ENCODE data around the gene CDK16.

Gene CDK16

DNA sequence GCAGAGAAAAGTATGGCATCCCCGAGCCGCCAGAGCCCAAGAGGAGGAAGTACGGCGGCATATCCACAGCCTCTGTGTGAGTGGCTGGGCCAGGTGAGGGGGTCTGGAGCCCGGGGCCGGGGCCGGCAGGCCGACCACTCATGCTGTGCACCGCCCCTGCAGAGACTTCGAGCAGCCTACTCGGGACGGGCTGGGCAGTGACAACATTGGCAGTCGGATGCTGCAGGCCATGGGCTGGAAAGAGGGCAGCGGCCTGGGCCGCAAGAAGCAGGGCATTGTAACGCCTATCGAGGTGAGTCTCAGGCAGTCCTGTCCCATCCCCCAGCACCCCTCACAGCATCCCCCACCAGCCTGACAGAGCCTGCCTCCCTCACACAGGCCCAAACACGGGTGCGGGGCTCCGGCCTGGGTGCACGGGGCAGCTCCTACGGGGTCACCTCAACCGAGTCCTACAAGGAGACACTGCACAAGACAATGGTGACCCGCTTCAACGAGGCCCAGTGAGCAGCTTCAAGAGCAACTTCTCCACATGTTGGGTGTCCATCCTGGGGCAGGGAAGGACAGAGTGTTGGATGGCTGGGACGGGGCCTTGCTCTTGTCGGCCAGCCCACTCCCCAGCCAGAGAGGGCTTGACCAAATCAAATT is 32.3 kb upstream of the CDK16 start:
- DNase-seq, result no peak

DNA sequence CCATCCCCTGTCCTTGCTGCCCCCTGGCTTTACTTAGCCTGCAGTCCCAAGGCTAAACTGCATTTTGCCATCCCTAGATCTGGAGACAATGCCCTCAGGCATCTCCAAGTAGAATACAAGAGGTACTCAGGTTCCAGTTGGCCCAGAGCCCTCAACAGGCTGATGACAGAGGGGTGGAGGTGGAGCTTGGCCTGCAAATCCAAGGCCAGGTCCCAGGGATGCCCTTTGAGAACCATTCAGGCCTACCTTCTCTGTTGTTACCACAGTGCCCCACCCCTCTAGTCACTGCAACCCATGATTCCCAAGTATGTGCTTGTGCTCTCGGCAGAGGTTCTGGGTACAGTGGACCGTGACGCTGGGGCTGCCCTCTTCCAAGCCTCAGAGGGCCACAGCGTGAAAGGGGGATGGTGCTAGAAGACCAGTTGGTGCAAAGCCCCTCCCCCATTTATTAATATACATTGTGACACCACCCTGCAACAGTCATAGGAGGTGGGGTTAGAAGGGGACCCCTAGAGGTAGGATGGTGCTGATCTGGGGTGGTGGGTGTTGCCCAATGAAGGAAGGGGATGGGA is 31.3 kb upstream of the CDK16 start:
- no peak for DNase-seq

DNA sequence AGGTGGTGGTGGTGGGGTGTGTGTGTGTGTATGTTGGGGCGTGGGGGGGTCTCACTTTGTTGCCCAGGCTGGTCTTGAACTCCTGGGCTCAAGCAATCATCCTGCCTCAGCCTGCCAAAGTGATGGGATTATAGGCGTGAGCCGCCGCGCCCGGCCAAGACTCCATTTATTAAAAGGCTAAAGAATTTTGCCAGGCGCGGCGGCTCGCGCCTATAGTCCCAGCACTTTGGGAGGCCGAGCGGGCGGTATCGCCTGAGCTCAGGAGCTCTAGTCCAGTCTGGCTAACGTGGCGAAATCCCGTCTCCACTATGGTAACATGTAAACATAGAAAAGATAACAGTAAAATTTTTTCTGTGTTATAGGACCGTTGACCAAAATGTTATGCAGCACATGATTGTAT is 28.6 kb upstream of the CDK16 start:
- DNase-seq, result no peak

DNA sequence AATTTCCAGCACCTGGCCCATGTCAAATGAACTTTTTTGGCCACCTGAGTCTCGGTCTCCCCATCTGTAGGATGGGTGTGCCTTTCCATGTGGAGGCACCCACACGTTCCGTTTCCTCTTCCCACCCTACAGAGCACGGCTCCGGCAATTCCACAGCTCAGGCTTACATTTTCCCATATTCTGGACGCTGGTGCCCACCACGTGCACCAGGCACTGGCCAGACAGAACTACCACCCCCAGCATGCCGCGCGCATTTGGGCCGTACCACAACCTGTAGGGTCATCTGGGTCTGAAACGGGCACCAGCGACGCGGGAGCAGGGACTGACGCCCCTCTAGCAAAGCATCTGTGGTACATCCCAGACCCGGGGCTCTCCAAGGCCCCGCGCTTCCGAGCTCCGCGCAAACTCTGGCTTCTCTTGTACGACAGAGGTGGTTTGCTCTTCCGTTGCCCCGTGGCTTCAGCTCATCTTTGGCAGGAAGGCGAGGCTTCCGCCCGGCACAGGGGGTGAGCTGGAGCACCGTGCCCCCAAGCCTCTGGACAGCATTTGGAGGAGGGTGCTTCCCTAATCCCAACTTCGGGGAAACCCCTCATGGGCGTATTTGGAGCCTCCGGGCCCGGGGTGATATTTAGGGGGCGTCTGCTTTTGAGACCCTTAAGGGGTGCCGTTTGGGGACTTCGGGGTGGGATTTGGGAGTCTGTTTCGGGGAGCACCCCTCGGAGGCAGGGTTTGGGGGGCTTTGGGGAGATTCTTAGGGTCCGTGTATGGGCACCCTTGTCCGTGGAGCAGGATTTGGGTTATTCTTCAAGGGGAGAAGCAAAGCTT is 27.8 kb upstream of the CDK16 start:
- DNase-seq, result peak; percentile 89

DNA sequence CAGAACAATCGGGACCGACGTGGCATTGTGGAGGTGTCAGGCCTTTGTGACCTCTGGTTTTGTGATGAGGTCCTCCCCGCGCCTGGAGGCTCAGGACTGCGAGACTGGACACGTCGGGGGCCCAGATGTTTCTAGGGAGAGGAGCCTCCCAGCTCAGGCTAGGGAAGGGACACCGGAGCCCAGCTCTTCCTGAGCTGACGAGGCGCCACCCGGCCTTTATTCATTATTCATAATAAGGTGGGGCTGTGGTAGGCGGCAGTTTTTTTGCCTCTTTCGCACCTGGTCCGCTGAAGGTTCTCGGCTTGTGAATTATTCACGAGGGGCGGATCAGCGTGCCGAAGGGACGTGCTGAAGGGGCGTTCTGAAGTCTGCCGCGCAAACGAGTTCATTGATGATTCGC is 27.1 kb upstream of the CDK16 start:
- peak; percentile 60 for DNase-seq

DNA sequence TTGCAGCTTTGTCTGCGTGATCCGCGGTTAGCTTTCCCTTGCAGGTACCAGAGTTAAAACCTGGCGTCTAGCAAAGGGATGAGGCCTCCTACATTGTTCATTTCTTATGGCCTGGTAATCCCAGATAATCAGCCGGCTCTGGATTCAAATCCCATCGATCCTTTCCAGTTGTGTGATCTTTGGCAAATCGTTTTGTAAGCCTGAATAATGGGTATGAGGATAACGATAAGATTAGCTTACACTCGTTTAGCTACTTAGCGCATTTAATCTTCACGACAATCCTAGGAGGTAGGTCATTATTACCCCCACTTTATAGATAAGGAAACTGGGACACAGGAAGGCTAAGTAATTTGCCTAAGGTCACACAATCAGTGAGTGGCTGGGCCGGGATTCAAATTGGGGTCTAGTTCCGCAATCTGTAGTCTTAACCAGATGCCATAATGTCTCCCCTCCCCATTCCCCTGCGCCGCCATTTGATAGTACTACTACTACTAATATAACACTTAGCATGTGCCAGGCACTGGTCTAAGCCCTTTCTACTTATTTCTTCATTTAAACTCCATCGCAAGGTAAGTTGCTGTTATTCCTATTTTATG is 26.6 kb upstream of the CDK16 start:
- no peak for DNase-seq

DNA sequence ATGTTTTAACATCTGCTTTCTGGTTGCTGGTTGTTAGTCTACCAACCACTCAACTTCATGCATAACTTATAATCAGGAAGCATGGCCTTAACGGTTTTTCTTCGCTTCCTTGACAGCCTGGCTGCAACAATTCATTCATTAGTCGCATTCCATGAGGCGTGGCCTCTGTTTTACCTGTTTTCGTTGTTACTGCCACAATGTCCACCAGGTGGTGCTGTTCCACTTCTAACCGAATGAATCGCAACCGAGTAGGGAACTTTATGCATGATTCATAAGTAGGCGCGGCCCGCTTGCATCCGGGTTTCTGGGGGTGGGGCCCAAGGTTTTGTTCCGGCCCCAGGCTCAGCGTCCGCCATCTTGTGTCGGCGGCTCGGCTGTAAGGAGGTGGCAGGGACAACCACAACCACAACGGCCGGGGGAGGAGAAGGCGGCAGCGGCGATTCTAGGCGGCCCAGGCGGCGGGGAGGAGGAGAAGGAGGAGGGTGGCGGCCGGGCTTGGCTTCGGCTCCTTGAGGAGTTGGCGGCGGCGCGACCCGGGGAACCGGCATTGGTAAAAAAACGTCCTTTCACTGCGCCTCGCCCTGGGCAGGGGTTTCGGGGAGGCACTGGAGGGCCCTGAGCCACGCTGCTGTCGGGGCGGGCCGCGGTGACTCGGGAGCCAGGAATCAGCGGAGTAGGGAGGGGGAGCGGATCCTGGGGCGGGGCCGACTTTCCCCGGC is 24.8 kb upstream of the CDK16 start, which contains the start of gene UBA1:
TSS of gene UBA1 (plus strand) at position 355 of the 719 bp plus-strand sequence. CDS start 4,974 bp downstream, outside the sequence.
- peak; percentile 96 for DNase-seq

DNA sequence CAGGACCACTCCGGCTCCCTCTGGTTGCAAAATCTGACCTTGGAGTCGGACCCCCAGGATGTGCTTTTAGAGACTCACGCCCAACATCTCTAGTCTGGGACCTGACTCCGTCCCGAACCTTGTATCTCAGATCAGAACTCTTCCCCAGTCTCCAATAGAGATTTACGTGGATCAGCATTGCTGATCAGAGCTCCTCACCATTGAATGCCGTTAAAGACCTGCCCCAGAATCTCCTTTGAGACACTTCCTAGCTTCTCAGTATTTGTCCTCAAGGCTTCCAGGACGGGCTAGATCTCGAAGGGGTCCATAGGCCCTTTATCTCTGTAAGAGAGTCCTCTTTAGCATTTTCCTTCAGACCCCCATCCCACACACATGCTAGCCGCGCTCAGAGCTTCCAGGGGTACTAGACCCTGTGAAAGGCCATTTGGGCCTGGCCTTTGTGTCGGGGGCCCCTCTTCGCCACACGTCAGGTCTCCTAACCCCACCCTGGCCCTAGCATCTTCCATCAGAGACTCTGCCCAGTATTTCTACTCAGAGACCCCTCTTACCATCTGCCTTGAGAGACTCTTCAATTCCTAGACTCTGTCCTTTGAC is 24.2 kb upstream of the CDK16 start:
- DNase-seq, result no peak

DNA sequence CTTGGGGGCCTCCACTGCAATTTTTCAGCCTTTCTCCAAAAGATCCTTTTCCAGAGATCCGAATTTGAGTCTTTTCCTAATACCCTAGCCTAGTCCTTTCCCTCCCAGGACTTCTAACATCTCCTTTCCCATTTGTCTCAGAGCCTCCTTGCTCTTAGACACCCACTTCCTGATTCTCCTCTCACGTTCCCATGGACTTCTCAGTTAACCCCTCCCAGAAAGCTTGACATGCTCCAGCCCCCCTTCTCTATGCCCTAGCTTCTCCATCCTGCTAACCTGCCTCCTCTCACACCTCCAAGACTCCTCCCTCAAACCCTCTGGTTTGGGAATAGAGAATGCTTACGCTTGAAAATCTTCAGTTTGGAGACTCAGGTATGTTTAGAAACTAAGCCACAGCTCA is 22.4 kb upstream of the CDK16 start:
- DNase-seq, result no peak

DNA sequence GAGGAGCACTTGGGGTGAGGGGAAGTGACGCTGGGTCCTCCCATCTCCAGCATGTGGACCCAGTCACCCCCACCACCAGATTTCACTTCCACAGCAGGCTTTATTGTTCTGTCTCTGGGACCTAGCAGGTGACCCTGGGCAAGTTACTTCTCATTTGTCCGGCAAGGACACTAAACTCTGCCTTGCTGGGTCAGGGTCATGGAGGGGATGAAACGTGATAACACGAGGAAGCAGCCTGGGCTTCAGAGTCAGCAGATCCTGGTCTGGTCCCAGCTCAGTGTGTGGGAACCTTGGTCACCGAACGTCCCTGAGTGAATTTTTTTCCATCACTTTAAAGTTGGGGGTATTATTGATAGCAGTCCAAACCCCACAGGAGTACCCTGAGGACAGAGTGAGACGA is 21.0 kb upstream of the CDK16 start:
- no peak for DNase-seq

DNA sequence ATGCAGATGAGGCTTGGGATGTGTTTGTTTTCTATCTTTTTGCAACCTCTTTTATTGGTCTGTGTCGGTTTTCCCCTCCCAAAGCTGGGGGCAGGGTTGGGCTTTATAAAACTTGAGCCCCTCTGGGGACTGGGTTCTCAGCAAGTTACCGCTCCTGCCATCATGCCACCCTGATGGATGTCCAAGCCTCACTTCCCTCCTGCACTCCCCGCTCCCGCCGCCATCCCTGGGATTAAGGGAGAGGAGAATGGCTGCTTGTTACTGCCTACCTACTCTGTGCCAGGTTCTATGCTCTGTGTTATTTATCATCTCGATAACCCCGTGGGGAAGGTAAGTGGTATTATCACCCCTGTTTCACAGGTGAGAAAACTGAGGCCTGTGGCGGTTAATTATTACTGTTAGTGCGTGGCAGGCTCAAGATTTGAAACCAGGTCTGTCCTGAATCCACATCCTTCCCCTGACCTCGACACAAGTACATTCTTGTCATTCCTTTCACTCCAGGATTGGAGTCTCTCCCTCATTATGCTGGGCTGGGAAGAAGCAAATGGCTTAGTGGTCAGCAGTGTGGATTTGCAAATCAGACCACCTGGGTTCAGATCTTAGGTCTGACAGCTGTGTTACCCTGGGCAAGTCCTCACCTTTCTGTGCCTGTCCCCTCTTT is 20.3 kb upstream of the CDK16 start:
- DNase-seq, result no peak

DNA sequence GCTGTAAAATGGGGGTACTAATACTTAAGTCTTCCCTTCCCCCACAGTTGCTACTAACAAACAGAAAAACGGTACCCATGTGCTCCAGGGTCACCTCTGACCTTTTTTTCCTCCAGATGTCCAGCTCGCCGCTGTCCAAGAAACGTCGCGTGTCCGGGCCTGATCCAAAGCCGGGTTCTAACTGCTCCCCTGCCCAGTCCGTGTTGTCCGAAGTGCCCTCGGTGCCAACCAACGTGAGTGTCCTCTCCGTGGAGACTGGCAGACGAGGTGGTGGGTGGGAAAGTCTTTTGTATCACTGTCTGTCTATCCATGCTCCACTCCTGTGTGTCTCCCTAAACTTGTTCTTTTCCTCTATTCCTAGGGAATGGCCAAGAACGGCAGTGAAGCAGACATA is 19.8 kb upstream of the CDK16 start:
- no peak for DNase-seq

DNA sequence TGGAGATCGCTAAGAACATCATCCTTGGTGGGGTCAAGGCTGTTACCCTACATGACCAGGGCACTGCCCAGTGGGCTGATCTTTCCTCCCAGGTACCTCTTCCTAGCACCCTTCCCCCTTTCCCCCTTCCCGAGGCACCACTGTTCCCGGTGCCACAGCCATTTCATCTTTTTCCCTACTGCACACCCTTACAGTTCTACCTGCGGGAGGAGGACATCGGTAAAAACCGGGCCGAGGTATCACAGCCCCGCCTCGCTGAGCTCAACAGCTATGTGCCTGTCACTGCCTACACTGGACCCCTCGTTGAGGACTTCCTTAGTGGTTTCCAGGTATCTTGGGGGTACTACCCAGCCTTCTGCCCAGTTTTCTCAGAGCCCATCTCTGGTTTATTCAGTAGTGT is 19.2 kb upstream of the CDK16 start:
- no peak for DNase-seq

DNA sequence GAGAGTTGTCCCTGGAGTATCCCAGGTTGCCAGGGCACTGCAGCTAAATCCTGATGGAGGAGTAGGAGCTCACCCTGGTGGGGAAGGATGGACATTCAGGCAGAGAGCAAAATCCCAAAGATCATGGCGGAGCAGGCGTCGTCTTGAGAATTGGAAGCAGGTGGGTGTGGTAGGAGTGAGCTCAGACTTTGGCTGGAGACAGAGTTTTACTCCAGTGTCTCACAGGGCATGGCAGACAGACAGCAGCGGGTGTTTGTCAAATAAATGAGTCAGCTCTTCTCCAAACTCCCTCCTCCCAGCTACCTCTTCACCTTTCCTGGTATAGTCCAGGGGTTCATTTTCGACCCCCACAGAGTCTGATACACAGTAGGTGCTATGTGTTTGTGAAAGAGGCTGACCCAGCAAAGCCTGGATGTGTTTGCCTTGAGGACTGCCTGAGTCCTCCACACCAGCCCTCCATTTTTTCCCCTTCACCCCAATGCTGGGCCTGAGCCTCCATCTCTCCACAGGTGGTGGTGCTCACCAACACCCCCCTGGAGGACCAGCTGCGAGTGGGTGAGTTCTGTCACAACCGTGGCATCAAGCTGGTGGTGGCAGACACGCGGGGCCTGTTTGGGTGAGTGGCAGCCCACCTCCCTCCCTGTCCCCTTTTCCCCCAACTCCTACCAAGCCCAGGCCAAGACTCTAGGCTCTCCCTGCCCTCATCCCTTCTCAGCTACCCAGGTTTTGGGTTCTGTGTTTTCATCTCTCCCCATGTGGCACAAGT is 17.9 kb upstream of the CDK16 start:
- no peak for DNase-seq

DNA sequence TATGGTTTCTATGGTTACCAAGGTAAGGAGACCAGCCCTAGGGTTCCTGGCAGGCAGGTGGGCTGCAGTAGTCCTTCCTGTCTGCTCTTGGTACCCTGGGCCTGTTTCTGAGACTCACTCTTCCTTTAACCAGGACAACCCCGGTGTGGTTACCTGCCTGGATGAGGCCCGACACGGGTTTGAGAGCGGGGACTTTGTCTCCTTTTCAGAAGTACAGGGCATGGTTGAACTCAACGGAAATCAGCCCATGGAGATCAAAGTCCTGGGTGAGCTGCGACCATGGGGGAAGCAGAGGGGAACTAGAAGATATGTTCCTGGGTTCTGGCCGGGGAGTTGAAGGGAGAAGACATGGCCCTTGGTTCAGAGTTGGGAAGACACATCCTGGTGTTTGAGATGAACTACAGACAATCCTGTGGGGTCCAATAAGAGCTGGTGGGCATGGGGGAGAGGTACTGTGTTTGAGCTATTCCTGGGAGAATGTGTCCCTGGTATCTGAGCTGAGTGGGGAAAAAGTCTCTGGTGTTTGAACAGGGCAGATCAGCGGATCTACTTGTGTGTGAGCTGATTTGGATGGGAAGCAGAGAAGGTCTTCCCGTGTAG is 17.0 kb upstream of the CDK16 start:
- no peak for DNase-seq

DNA sequence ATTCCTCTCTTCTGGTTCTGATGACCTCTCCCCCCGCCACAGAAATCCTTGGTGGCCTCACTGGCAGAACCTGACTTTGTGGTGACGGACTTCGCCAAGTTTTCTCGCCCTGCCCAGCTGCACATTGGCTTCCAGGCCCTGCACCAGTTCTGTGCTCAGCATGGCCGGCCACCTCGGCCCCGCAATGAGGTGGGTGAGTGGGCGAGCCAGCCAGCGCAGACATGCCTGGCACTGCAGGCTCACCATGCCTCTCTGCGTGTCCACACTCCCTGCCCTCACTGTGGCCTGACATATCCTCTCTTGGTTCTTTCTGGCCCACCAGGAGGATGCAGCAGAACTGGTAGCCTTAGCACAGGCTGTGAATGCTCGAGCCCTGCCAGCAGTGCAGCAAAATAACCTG is 16.2 kb upstream of the CDK16 start:
- DNase-seq, result no peak

DNA sequence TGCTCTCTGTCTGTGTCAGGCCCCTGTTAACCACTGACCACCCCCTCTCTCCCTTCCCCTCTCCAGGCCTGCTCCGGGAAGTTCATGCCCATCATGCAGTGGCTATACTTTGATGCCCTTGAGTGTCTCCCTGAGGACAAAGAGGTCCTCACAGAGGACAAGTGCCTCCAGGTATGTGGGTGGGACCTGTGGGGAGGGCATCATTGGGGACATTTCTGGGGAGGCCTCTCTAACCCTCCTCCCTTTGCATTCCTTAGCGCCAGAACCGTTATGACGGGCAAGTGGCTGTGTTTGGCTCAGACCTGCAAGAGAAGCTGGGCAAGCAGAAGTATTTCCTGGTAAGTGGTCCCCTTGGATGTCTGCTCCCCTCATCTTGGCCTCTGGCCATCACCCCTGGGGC is 15.6 kb upstream of the CDK16 start:
- DNase-seq, result no peak

DNA sequence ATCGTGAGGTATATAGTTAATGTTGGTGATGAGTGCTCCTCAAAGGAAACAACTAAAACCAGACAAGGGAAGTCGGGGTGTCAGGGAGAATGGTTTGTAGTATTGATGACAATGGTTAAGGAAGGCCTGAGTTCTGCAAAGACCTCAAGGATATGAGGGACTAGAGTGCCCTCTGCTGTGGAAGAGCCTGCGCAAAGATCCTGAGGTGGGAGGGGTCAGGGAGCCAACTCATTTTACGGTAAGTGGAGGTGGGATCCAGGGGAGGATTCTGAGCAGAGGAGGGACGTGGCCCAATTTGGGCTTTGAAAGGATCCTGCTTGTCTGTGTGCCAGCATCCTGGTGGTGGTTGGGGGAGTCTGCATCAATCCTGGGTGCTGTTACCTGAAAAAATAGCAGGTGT is 13.5 kb upstream of the CDK16 start:
- DNase-seq, result no peak

DNA sequence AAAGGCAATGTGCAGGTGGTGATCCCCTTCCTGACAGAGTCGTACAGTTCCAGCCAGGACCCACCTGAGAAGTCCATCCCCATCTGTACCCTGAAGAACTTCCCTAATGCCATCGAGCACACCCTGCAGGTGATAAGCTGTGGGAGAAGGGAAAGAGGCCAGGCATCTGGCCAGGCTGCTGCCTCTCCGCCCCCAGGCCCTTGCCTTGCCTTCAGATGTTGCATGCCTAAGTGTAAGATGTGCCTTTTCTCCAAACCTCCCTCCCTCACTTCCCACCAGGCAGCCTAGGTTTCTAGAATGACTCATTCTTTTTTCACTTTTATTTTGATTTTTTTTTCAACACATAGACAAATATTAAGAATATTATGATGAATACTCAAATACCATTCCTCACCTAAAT is 12.2 kb upstream of the CDK16 start:
- no peak for DNase-seq

DNA sequence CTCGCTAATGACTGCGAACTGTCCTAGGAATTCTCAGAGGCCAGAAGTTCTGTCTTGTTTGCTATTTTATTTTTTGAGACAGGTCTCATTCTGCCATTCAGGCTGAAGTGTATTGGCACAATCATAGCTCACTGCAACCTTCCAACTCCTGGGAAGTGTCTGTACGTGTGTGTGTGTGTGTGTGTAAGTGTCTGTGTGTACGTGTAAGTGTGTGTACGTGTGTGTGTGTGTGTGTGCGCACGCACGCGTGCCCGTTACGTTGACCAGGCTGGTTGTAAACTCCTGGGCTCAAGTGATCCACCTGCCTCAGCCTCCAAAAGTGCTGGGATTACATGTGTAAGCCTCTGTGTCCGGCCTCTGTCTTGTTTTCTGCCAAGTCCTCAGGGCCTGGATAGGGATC is 10.4 kb upstream of the CDK16 start:
- DNase-seq, result no peak
